HFF-Myc (cell line): ENCODE measurements around the gene NOTCH4.

Experiments used
- DNase-seq: peaks from one replicate; pipeline ENCODE4 v3.0.0-alpha.2; 2011; ENCODE audit warnings: low read depth; ENCODE audit errors: extremely low read depth
- H3K4me3 ChIP-seq: replicated peaks from 2 replicates; pipeline ENCODE4 v1.5.1; 2011; ENCODE audit warnings: low read depth, mild to moderate bottlenecking, control low read depth, low read length
- CTCF ChIP-seq: IDR thresholded peaks from 2 replicates; pipeline ENCODE4 v1.5.1; 2012; ENCODE audit warnings: mild to moderate bottlenecking, low read depth, low read length, control low read depth; ENCODE audit errors: missing control alignments

Gene NOTCH4

GRCh38 chr6:32183483-32184083, 40.3 kb downstream of the NOTCH4 start:
- no peak overlapping the region for H3K4me3 ChIP-seq
- no peak for TF ChIP-seq CTCF
- DNase-seq = no peak

GRCh38 chr6:32183030-32183429, 40.8 kb downstream of the NOTCH4 start:
- H3K4me3 ChIP-seq = no peak overlapping the region
- DNase-seq = no peak
- TF ChIP-seq CTCF = no peak

GRCh38 chr6:32182555-32182981, 41.3 kb downstream of the NOTCH4 start:
- no peak for TF ChIP-seq CTCF
- no peak overlapping the region for H3K4me3 ChIP-seq
- no peak for DNase-seq

- no peak for TF ChIP-seq CTCF
- DNase-seq = no peak
- H3K4me3 ChIP-seq = no peak overlapping the region
Observed at GRCh38 chr6:32181915-32182529, 41.8 kb downstream of the NOTCH4 start.

- no peak for DNase-seq
- no peak for TF ChIP-seq CTCF
- H3K4me3 ChIP-seq = no peak overlapping the region
Observed at GRCh38 chr6:32181148-32181702, 42.6 kb downstream of the NOTCH4 start.

GRCh38 chr6:32179766-32180405, 44.0 kb downstream of the NOTCH4 start:
- TF ChIP-seq CTCF = no peak
- H3K4me3 ChIP-seq = peak overlapping the region; percentile 90
- no peak for DNase-seq
